Measurements from ENCODE around the gene CBLC.

The CBLC gene

GRCh38 chr19:44810234-44811121, 32.8 kb downstream of the CBLC start:
- WGBS, 2 donors (ENCODE audit: extremely low coverage in 2 of 2, insufficient read length in 2 of 2, insufficient replicate concordance in 1 of 2), result no CpG with 5 or more reads among the region's 13 CpGs
- Histone ChIP-seq H2BK120ac (ENCODE audit: low read depth, low read length) (no peak overlapping the region), H3K4me3 (ENCODE audit: low read length in 2 of 2) (no peak overlapping the region), H3K4me2 (ENCODE audit: insufficient read depth, low read length, poor library complexity, severe bottlenecking) (peak overlapping the region; percentile 26), H3K4me1 (ENCODE audit: control insufficient read depth in 2 of 2, insufficient read depth in 1 of 2, low read depth in 1 of 2, low read length in 2 of 2) (peaks cover 27 to 29% of the 10 kb centered on the region in 2 donors), H4K8ac (ENCODE audit: low read depth, low read length) (no peak overlapping the region), H2AFZ (ENCODE audit: low read length) (no peak overlapping the region), H3K18ac (ENCODE audit: low read length) (peak overlapping the region; percentile 82), H4K91ac (ENCODE audit: low read depth, low read length, poor library complexity) (no peak overlapping the region), H2BK12ac (ENCODE audit: low read length) (no peak overlapping the region), H3K36me3 (replicated peaks in 1 of 2; ENCODE audit: control insufficient read depth in 2 of 2, insufficient read depth in 2 of 2, low read length in 2 of 2) (no peaks in the 10 kb centered on the region), H3K4ac (ENCODE audit: low read length) (no peak overlapping the region), H2BK15ac (ENCODE audit: low read length) (peak overlapping the region; percentile 83), H3K9ac (ENCODE audit: low read depth, low read length, poor library complexity) (no peak overlapping the region), H3K14ac (ENCODE audit: low read length) (peak overlapping the region; percentile 9), H3K27me3 (ENCODE audit: control insufficient read depth in 3 of 3, insufficient read depth in 3 of 3, low read depth in 1 of 3, low read length in 3 of 3) (peaks cover 0 to 3% (median 2%) of the 10 kb centered on the region in 3 experiments), H2BK5ac (ENCODE audit: low read length) (peak overlapping the region; percentile 13), H3K23ac (ENCODE audit: low read depth, low read length, poor library complexity) (peak overlapping the region; percentile 10), H3K79me1 (ENCODE audit: low read depth, low read length) (no peaks in the 10 kb centered on the region), H3K27ac (replicated peaks; ENCODE audit: low read length) (no peak overlapping the region), H3K9me3 (replicated peaks in 1 of 2; ENCODE audit: control insufficient read depth in 2 of 2, insufficient read depth in 1 of 2, low read depth in 1 of 2, low read length in 2 of 2) (peaks cover 0 to 3% of the 10 kb centered on the region in 2 donors), H2AK5ac (ENCODE audit: low read depth, low read length) (peak overlapping the region; percentile 82)
- no peak for DNase-seq (ENCODE audit: low spot score)

- H3K18ac ChIP-seq (ENCODE audit: low read length), result peak overlapping the region; percentile 59
- H3K27me3 ChIP-seq (ENCODE audit: control insufficient read depth in 3 of 3, insufficient read depth in 3 of 3, low read depth in 1 of 3, low read length in 3 of 3), result peaks cover 0 to 3% (median 2%) of the 10 kb centered on the region in 3 experiments
These were observed 33.4 kb downstream of the CBLC start for GRCh38 chr19:44811122-44811419.

GRCh38 chr19:44812142-44812718, 34.5 kb downstream of the CBLC start:
- Histone ChIP-seq H3K23ac (ENCODE audit: low read depth, low read length, poor library complexity) (no peak overlapping the region), H2BK15ac (ENCODE audit: low read length) (no peak overlapping the region), H3K4me2 (ENCODE audit: insufficient read depth, low read length, poor library complexity, severe bottlenecking) (no peak overlapping the region), H3K27ac (replicated peaks; ENCODE audit: low read length) (no peak overlapping the region), H4K8ac (ENCODE audit: low read depth, low read length) (no peak overlapping the region), H3K18ac (ENCODE audit: low read length) (peak overlapping the region; percentile 70), H2AFZ (ENCODE audit: low read length) (no peak overlapping the region), H3K4me3 (ENCODE audit: low read length in 2 of 2) (no peak overlapping the region), H3K79me1 (ENCODE audit: low read depth, low read length) (no peaks in the 10 kb centered on the region), H3K14ac (ENCODE audit: low read length) (peak overlapping the region; percentile 21), H3K27me3 (ENCODE audit: control insufficient read depth in 3 of 3, insufficient read depth in 3 of 3, low read depth in 1 of 3, low read length in 3 of 3) (peaks cover 0 to 3% (median 2%) of the 10 kb centered on the region in 3 experiments), H3K9ac (ENCODE audit: low read depth, low read length, poor library complexity) (peak overlapping the region; percentile 50), H3K9me3 (replicated peaks in 1 of 2; ENCODE audit: control insufficient read depth in 2 of 2, insufficient read depth in 1 of 2, low read depth in 1 of 2, low read length in 2 of 2) (peaks cover 0 to 3% of the 10 kb centered on the region in 2 donors), H2AK5ac (ENCODE audit: low read depth, low read length) (peak overlapping the region; percentile 15), H3K4ac (ENCODE audit: low read length) (no peak overlapping the region), H2BK5ac (ENCODE audit: low read length) (no peak overlapping the region), H3K4me1 (ENCODE audit: control insufficient read depth in 2 of 2, insufficient read depth in 1 of 2, low read depth in 1 of 2, low read length in 2 of 2) (peaks cover 25 to 27% of the 10 kb centered on the region in 2 donors), H2BK12ac (ENCODE audit: low read length) (no peak overlapping the region), H4K91ac (ENCODE audit: low read depth, low read length, poor library complexity) (no peak overlapping the region), H3K36me3 (replicated peaks in 1 of 2; ENCODE audit: control insufficient read depth in 2 of 2, insufficient read depth in 2 of 2, low read length in 2 of 2) (no peaks in the 10 kb centered on the region), H2BK120ac (ENCODE audit: low read depth, low read length) (no peak overlapping the region)
- DNase-seq (ENCODE audit: low spot score), result no peak
- WGBS, 2 donors (ENCODE audit: extremely low coverage in 2 of 2, insufficient read length in 2 of 2, insufficient replicate concordance in 1 of 2), result no CpG with 5 or more reads among the region's 28 CpGs

More at GRCh38 chr19:44811122-44811419, 33.4 kb downstream of the CBLC start:
- no CpG with 5 or more reads among the region's 7 CpGs for WGBS, 2 donors (ENCODE audit: extremely low coverage in 2 of 2, insufficient read length in 2 of 2, insufficient replicate concordance in 1 of 2)
- Histone ChIP-seq H3K4me3 (ENCODE audit: low read length in 2 of 2) (no peak overlapping the region), H3K4me1 (ENCODE audit: control insufficient read depth in 2 of 2, insufficient read depth in 1 of 2, low read depth in 1 of 2, low read length in 2 of 2) (peaks cover 27 to 29% of the 10 kb centered on the region in 2 donors), H3K4ac (ENCODE audit: low read length) (no peak overlapping the region), H3K23ac (ENCODE audit: low read depth, low read length, poor library complexity) (no peak overlapping the region), H3K79me1 (ENCODE audit: low read depth, low read length) (no peaks in the 10 kb centered on the region), H3K36me3 (replicated peaks in 1 of 2; ENCODE audit: control insufficient read depth in 2 of 2, insufficient read depth in 2 of 2, low read length in 2 of 2) (no peaks in the 10 kb centered on the region), H2BK15ac (ENCODE audit: low read length) (peak overlapping the region; percentile 30), H2BK12ac (ENCODE audit: low read length) (no peak overlapping the region), H2AFZ (ENCODE audit: low read length) (no peak overlapping the region), H3K27ac (replicated peaks; ENCODE audit: low read length) (no peak overlapping the region), H3K14ac (ENCODE audit: low read length) (no peak overlapping the region), H2BK120ac (ENCODE audit: low read depth, low read length) (no peak overlapping the region), H3K9ac (ENCODE audit: low read depth, low read length, poor library complexity) (no peak overlapping the region), H3K4me2 (ENCODE audit: insufficient read depth, low read length, poor library complexity, severe bottlenecking) (no peak overlapping the region), H4K8ac (ENCODE audit: low read depth, low read length) (no peak overlapping the region), H4K91ac (ENCODE audit: low read depth, low read length, poor library complexity) (no peak overlapping the region), H3K9me3 (replicated peaks in 1 of 2; ENCODE audit: control insufficient read depth in 2 of 2, insufficient read depth in 1 of 2, low read depth in 1 of 2, low read length in 2 of 2) (peaks cover 0 to 3% of the 10 kb centered on the region in 2 donors), H2BK5ac (ENCODE audit: low read length) (no peak overlapping the region), H2AK5ac (ENCODE audit: low read depth, low read length) (peak overlapping the region; percentile 53)
- no peak for DNase-seq (ENCODE audit: low spot score)
